Measurements from ENCODE around the gene EFEMP1.

The EFEMP1 gene

DNA sequence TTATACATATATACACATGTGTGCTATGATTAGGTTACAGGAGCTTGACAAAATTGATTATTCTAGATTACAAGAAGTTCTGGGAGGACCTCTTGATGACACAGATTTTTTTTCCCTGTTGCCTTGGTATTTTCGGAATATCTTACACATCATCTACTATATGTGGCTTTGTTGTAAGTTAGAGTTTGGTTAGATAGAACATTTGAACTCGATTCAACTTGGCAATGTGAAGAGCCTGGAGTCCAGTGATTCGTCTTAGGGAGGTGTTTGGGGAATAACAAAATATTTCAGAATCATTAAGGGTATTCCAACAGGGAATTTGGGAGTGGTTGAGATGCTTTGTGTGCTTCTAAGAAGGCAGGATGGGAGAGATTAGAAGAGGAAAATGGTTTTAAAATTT, 39.3 kb upstream of the EFEMP1 start:
- DNase-seq (ENCODE audit: low read depth in 2 of 2), result no peak
- no peak overlapping the region for H3K4me3 ChIP-seq (replicated peaks in 1 of 2; ENCODE audit: low read depth in 2 of 2, low read length in 2 of 2)
- TF ChIP-seq, protein P1, sequence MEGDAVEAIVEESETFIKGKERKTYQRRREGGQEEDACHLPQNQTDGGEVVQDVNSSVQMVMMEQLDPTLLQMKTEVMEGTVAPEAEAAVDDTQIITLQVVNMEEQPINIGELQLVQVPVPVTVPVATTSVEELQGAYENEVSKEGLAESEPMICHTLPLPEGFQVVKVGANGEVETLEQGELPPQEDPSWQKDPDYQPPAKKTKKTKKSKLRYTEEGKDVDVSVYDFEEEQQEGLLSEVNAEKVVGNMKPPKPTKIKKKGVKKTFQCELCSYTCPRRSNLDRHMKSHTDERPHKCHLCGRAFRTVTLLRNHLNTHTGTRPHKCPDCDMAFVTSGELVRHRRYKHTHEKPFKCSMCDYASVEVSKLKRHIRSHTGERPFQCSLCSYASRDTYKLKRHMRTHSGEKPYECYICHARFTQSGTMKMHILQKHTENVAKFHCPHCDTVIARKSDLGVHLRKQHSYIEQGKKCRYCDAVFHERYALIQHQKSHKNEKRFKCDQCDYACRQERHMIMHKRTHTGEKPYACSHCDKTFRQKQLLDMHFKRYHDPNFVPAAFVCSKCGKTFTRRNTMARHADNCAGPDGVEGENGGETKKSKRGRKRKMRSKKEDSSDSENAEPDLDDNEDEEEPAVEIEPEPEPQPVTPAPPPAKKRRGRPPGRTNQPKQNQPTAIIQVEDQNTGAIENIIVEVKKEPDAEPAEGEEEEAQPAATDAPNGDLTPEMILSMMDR (IDR thresholded peaks at IDR 0.05; ENCODE audit: low read depth, low read length), result no peak

DNA sequence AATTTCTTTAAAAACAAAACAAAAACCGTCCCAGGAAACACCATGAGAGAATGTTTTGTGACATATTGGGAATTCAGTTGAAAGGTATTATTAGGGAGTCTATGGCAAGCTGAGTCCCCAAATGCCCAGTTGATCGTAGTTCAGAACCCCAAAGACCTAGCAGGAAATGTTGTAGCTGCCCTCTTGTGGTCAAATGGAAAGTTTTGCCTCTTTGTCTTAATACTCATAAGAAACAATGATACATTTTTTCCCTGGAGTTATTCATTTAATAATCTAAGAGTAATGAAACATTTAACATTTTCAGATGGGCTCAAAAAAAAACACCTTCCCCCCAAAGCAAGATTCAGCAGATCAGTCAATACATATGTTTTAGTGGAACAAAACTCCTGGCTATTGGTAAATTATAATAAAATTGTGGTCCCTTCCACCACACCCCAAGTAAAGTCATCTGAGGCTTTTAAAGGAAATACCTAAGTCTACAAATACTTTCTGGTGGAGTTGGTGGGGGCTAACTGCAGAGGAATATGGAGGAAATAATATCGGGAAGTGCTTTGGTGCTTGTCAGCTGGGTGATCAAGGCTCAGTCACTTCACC, 37.8 kb upstream of the EFEMP1 start:
- no peak overlapping the region for H3K4me3 ChIP-seq (replicated peaks in 1 of 2; ENCODE audit: low read depth in 2 of 2, low read length in 2 of 2)
- peak; percentile 84 to 86 for DNase-seq (ENCODE audit: low read depth in 2 of 2)
- TF ChIP-seq, protein P1 (IDR thresholded peaks at IDR 0.05; ENCODE audit: low read depth, low read length), result peak; percentile 70

DNA sequence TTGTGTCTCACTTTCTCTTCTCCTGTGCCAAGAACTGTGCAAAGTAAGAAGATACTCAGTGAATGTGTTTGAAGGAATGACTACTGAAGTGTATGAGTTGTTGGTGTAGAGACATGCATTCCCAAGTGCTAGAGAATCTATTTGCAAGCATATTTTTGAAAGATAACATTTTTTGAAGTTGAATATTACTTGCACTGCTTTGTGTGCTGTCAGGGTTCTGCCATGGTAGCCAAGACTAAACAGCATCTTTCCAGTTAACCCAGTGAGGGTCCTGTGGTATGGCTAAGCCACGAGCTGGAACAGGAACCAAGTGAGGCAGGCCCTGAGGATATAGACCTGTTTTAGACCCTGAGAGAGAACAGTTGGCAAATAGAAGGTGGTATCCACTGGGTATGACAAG, 35.2 kb upstream of the EFEMP1 start:
- TF ChIP-seq, protein P1 (IDR thresholded peaks at IDR 0.05; ENCODE audit: low read depth, low read length), result no peak
- peak in 1 of 2 donors; percentile 38 for DNase-seq (ENCODE audit: low read depth in 2 of 2)
- H3K4me3 ChIP-seq (replicated peaks in 1 of 2; ENCODE audit: low read depth in 2 of 2, low read length in 2 of 2), result no peak overlapping the region

DNA sequence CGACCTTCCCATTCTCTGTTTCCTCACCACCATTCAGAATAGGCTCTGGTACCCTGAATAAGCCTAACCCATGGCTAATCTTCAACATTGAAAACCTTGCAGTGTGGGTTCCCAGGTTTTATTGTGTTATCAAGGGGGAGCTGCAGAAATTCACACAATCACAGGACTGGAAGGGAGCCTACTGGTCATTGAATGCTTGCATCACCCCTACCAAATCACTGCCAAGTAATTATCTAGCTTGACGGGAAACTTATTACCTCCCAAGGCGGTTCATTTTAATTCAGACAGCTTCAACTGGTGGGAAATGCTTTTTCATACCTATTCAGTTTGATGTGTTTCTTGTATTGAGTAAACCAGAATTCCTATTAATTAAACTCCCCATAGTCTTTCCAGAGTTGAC, 33.6 kb upstream of the EFEMP1 start:
- H3K4me3 ChIP-seq (replicated peaks in 1 of 2; ENCODE audit: low read depth in 2 of 2, low read length in 2 of 2), result no peak overlapping the region
- TF ChIP-seq, protein P1 (IDR thresholded peaks at IDR 0.05; ENCODE audit: low read depth, low read length), result no peak
- DNase-seq (ENCODE audit: low read depth in 2 of 2), result peak in 1 of 2 donors; percentile 92

DNA sequence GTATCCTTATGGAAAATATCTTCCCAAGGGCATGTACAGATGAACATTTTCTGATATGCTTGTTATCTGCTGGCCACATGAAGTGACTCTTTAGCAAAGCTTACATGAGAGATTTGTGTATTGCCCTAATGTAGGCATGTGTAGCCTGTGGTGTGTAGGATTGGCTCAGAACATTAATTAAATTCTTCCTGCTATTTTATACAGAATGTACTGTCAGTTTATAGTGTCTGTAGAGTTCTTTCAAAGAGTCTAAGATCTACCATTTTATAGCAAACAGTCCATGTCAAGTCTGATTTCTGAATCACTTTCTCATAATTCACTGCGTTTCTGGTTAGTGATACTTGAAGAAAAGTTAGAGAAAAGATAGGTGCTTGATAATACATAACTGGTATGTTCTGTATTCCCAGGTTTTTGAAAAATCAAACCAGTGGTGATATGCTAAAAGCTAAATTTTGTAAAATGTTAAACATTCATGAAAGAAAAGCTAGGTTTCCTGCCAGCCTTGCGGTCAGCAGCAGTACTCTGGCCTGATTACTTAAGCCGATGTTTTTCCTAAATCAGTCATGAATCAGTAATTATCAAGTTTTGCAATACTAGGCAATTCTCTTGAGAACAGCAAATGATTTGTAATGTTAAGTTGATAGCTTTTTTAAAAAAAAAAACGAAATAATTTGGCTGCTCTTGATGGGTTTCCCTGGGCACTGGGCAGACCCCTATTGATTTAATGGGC, 30.9 kb upstream of the EFEMP1 start:
- TF ChIP-seq, protein P1 (IDR thresholded peaks at IDR 0.05; ENCODE audit: low read depth, low read length), result peak; percentile 2
- peak; percentile 88 for DNase-seq (ENCODE audit: low read depth in 2 of 2)
- H3K4me3 ChIP-seq (replicated peaks in 1 of 2; ENCODE audit: low read depth in 2 of 2, low read length in 2 of 2), result no peak overlapping the region

GRCh38 chr2:55952415-55952814, 28.8 kb upstream of the EFEMP1 start:
- DNase-seq (ENCODE audit: low read depth in 2 of 2), result peak in 1 of 2 donors; percentile 85
- TF ChIP-seq, protein P1 (IDR thresholded peaks at IDR 0.05; ENCODE audit: low read depth, low read length), result no peak
- H3K4me3 ChIP-seq (replicated peaks in 1 of 2; ENCODE audit: low read depth in 2 of 2, low read length in 2 of 2), result no peak overlapping the region
